GM12874 (cell line): Measurements from ENCODE around the gene LCP1.

ENCODE experiments used
- TF ChIP-seq, protein P1 (sequence below): IDR thresholded peaks from 2 replicates; pipeline ENCODE4 v1.5.1; 2011; ENCODE audit warnings: low read depth, mild to moderate bottlenecking, control low read depth, low read length, moderate library complexity; ENCODE audit not compliant: insufficient read depth

LCP1 gene

GRCh38 chr13:46101002-46101401 lies 81.0 kb downstream of the LCP1 start:
- TF ChIP-seq, protein P1, sequence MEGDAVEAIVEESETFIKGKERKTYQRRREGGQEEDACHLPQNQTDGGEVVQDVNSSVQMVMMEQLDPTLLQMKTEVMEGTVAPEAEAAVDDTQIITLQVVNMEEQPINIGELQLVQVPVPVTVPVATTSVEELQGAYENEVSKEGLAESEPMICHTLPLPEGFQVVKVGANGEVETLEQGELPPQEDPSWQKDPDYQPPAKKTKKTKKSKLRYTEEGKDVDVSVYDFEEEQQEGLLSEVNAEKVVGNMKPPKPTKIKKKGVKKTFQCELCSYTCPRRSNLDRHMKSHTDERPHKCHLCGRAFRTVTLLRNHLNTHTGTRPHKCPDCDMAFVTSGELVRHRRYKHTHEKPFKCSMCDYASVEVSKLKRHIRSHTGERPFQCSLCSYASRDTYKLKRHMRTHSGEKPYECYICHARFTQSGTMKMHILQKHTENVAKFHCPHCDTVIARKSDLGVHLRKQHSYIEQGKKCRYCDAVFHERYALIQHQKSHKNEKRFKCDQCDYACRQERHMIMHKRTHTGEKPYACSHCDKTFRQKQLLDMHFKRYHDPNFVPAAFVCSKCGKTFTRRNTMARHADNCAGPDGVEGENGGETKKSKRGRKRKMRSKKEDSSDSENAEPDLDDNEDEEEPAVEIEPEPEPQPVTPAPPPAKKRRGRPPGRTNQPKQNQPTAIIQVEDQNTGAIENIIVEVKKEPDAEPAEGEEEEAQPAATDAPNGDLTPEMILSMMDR, result no peak

DNA sequence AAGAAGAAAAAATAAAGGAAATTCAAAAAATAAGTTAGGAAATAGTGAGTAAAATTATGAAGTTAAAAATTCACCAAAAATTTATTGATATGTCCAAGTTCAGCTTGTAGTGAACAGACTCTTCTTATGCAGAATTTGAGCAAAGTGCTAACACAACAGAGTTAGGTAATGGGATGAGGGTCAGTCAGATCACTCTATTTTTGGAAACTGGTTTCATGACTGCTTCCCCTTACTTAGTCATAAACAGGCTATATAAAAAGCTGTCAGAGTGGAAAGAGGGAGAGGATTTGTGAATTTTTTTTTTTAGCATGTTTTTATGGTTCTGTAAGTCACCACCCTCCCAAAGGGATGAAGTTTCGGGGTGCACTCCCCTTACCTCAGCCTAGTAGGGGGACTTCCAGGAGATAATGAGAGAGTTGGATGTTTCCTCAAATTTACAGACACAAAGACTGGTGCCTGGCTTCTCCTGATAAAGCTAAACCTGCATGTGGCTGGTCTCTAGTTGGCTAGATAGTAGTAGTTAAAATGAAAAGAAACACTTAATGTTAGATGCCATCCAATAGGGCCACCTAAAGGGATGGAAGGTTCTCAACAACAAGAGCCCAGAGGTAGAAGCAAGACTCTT lies 81.7 kb downstream of the LCP1 start:
- TF ChIP-seq, protein P1, result no peak

GRCh38 chr13:46097663-46098062 lies 84.3 kb downstream of the LCP1 start:
- TF ChIP-seq, protein P1, result no peak

GRCh38 chr13:46097015-46097414 lies 85.0 kb downstream of the LCP1 start:
- TF ChIP-seq, protein P1, result no peak

GRCh38 chr13:46094478-46094877 lies 87.5 kb downstream of the LCP1 start:
- TF ChIP-seq, protein P1, result no peak

- TF ChIP-seq, protein P1, result no peak
Measured at GRCh38 chr13:46088821-46089562, 93.0 kb downstream of the LCP1 start.

DNA sequence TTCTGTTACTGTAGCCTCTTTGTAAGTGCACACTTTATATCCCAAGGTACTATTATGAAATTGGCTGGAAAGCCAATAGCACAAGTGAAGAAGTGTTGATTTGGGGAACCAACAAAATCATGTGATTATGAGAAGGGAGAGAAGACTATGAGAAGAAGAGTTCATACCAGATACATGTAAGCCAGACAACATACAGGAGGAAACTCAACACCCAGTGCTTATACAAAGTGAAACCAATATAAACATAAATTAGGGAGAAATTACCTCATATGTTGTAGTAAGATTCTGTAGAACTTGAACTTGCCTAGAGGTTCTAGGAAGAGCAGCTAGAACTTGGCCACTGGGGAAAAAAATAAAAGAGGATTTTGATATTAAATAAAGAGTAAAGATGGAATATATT lies 94.5 kb downstream of the LCP1 start:
- TF ChIP-seq, protein P1, result no peak
